GM19452 (cell line): ENCODE data around the gene USP16.
A peak's percentile ranks its signal among the peaks of the same experiment; 100 is the strongest.
"Not testable (repeated sequence)": the region's sequence is repeated elsewhere in the genome, so short reads cannot be mapped to it uniquely, and the experiment has no call there.

Source experiments
- ATAC-seq: cut with Tn5 transposase; IDR thresholded peaks from one replicate; pipeline ENCODE4 v1.9.1; 2021; ENCODE audit not compliant: unreplicated experiment

The USP16 gene

GRCh38 chr21:29033301-29033700, 8.8 kb downstream of the USP16 start:
- no peak for ATAC-seq

- no peak for ATAC-seq
These were observed 9.4 kb downstream of the USP16 start for GRCh38 chr21:29033871-29034270.

- no peak for ATAC-seq
These were observed 10.2 kb downstream of the USP16 start for GRCh38 chr21:29034678-29035077.

- ATAC-seq = no peak
These were observed 27.8 kb downstream of the USP16 start for GRCh38 chr21:29052224-29052623.

- ATAC-seq = no peak
These were observed 28.6 kb downstream of the USP16 start for GRCh38 chr21:29053011-29053553.

GRCh38 chr21:29053656-29054055, 29.2 kb downstream of the USP16 start:
- ATAC-seq = no peak

GRCh38 chr21:29055080-29055479, 30.6 kb downstream of the USP16 start:
- ATAC-seq = no peak

GRCh38 chr21:29056005-29056404, 31.5 kb downstream of the USP16 start:
- ATAC-seq = no peak

GRCh38 chr21:29056538-29057050, 32.1 kb downstream of the USP16 start:
- no peak for ATAC-seq

GRCh38 chr21:29064850-29065481, 40.5 kb downstream of the USP16 start:
- peak; percentile 95 for ATAC-seq

- no peak for ATAC-seq
These were observed 48.4 kb downstream of the USP16 start for GRCh38 chr21:29072873-29073221.

GRCh38 chr21:29073222-29074006, 48.9 kb downstream of the USP16 start, which contains the start of gene CCT8:
Gene CCT8 (minus strand): TSS chr21:29073648. CDS start chr21:29073590, 58 bp downstream.
- peak; percentile 87 for ATAC-seq

- ATAC-seq = peak; percentile 14
These were observed 49.5 kb downstream of the USP16 start for GRCh38 chr21:29074007-29074376.

- no peak for ATAC-seq
These were observed 50.3 kb downstream of the USP16 start for GRCh38 chr21:29074783-29075182.

GRCh38 chr21:29075706-29076466, 51.4 kb downstream of the USP16 start:
- no peak for ATAC-seq

- ATAC-seq = not testable (repeated sequence)
These were observed 52.5 kb downstream of the USP16 start for GRCh38 chr21:29076731-29077640.

- ATAC-seq = no peak
These were observed 53.2 kb downstream of the USP16 start for GRCh38 chr21:29077651-29078090.

GRCh38 chr21:29078869-29079767, 54.6 kb downstream of the USP16 start:
- peak; percentile 47 for ATAC-seq

GRCh38 chr21:29080454-29080941, 56.0 kb downstream of the USP16 start:
- no peak for ATAC-seq
